ENCODE measurements around the gene EGFL8.

The EGFL8 gene

GRCh38 chr6:32127717-32128592, 36.4 kb upstream of the EGFL8 start, which contains the start of gene ATF6B:
ATF6B (minus strand) TSS chr6:32128246; CDS start chr6:32128207, 39 bp downstream.
- no peak for TF ChIP-seq CTCF (IDR thresholded peaks at IDR 0.05)
- no peaks in the 10 kb centered on the region for H3K9me3 ChIP-seq
- peak within 1 kb of the TSS; percentile 65 to 94 for H3K4me3 ChIP-seq
- peaks cover 31 to 40% (median 32%) of the 10 kb centered on the region in 3 donors for H3K36me3 ChIP-seq
- H3K27ac ChIP-seq, result peak within 1 kb of the TSS; percentile 89 to 93
- H3K4me1 ChIP-seq, result peaks cover 0 to 43% (median 34%) of the 10 kb centered on the region in 4 donors
- intact Hi-C loops (cut with DNase I; ENCODE audit: low total_unique reads), result no loop called here
- no peaks in the 10 kb centered on the region for H3K27me3 ChIP-seq
- peak; percentile 100 for DNase-seq

- peaks cover 23 to 31% (median 25%) of the 10 kb centered on the region in 3 donors for H3K36me3 ChIP-seq
- H3K27me3 ChIP-seq, result no peaks in the 10 kb centered on the region
- DNase-seq, result peak in 1 of 2 donors; percentile 69
- H3K27ac ChIP-seq, result peak overlapping the region; percentile 68 to 89
- intact Hi-C loops (cut with DNase I; ENCODE audit: low total_unique reads), result no loop called here
- peaks cover 0 to 43% (median 34%) of the 10 kb centered on the region in 4 donors for H3K4me1 ChIP-seq
- no peaks in the 10 kb centered on the region for H3K9me3 ChIP-seq
- TF ChIP-seq CTCF (IDR thresholded peaks at IDR 0.05), result no peak
- peak overlapping the region; percentile 65 to 94 for H3K4me3 ChIP-seq
Observed at GRCh38 chr6:32128751-32129296, 35.6 kb upstream of the EGFL8 start.

- Histone ChIP-seq H3K4me3 (peak overlapping the region; percentile 65 to 94), H3K27ac (peak overlapping the region; percentile 68 to 89), H3K9me3 (no peaks in the 10 kb centered on the region), H3K36me3 (peaks cover 17 to 25% (median 19%) of the 10 kb centered on the region in 3 donors), H3K27me3 (no peaks in the 10 kb centered on the region), H3K4me1 (peaks cover 0 to 43% (median 34%) of the 10 kb centered on the region in 4 donors)
- TF ChIP-seq CTCF (IDR thresholded peaks at IDR 0.05), result no peak
- DNase-seq, result no peak
- intact Hi-C loops (cut with DNase I; ENCODE audit: low total_unique reads), result no loop called here
Observed at GRCh38 chr6:32129297-32130088, 34.9 kb upstream of the EGFL8 start.

GRCh38 chr6:32131439-32131948, 32.9 kb upstream of the EGFL8 start:
- intact Hi-C loops (cut with DNase I; ENCODE audit: low total_unique reads), result no loop called here
- H3K27ac ChIP-seq, result no peak overlapping the region
- no peaks in the 10 kb centered on the region for H3K27me3 ChIP-seq
- H3K36me3 ChIP-seq, result peaks cover 0 to 6% (median under 1%) of the 10 kb centered on the region in 3 donors
- no peak overlapping the region for H3K4me3 ChIP-seq
- DNase-seq, result no peak
- H3K9me3 ChIP-seq, result no peaks in the 10 kb centered on the region
- TF ChIP-seq CTCF (IDR thresholded peaks at IDR 0.05), result no peak
- peaks cover 0 to 33% (median 26%) of the 10 kb centered on the region in 4 donors for H3K4me1 ChIP-seq

GRCh38 chr6:32132110-32132509, 32.3 kb upstream of the EGFL8 start:
- TF ChIP-seq CTCF (IDR thresholded peaks at IDR 0.05), result no peak
- H3K9me3 ChIP-seq, result no peaks in the 10 kb centered on the region
- intact Hi-C loops (cut with DNase I; ENCODE audit: low total_unique reads), result no loop called here
- H3K27ac ChIP-seq, result no peak overlapping the region
- no peak overlapping the region for H3K4me3 ChIP-seq
- no peaks in the 10 kb centered on the region for H3K36me3 ChIP-seq
- H3K4me1 ChIP-seq, result peaks cover 0 to 27% (median 21%) of the 10 kb centered on the region in 4 donors
- no peak for DNase-seq
- no peaks in the 10 kb centered on the region for H3K27me3 ChIP-seq
